ENCODE measurements around the gene PANK4. TPM values are rescaled to one million over a fixed set of nuclear protein-coding genes. Genes with fewer than 3 reads are reported as not detected.

PANK4 gene
- polyA plus RNA-seq, 1 donor (not counting 4 experiments of a cell fraction or from before 2014, with no cell fraction given): 14.5 TPM

DNA sequence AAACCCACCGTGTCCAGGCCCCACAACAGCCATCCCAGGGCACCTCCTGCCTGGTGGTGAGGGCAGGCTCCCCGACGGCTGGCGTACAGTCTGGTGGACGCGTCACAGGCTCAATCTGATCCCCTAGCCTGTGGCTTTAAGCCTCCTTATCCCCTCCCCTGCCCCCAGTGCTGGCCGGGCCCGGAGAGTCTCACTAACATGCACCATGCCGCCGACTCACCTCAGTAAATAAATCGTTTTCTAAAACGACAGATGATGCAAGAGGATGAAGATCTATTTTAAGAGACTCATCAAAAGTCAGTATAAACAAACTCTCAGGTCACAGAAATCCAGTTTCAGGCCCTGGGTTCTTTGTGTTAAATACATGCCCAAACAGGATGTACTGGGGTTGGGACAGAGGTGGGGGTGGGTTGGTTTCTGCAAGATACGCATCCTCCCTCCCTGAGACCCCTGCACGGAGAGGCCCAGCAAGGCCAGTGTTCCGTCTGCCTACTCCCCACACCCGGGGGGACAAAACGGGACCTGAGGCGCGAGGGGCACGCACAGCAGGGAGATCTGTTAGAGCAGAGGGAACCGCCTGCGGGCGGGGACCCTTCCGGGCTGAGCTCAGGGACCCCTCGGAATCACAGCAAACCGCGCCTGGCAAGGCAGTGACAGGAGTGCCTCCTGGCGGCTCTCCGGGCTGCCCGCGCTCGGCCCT lies 3.1 kb downstream of the PANK4 start:
- Histone ChIP-seq H2AFZ (ENCODE audit: control insufficient read depth, low read length) (no peak overlapping the region), H3K9me1 (ENCODE audit: control insufficient read depth, extremely low read depth, insufficient read depth, low read length) (no peaks in the 10 kb centered on the region), H3K4me1 (ENCODE audit: control insufficient read depth, extremely low read depth, insufficient read depth, low read length) (peaks cover 22% of the 10 kb centered on the region), H3K36me3 (ENCODE audit: control insufficient read depth in 2 of 2, extremely low read depth in 1 of 2, insufficient read depth in 2 of 2, low read length in 2 of 2) (peaks cover 19 to 22% of the 10 kb centered on the region in 2 experiments), H4K20me1 (ENCODE audit: control insufficient read depth, extremely low read depth, insufficient read depth, low read length) (peaks cover 3% of the 10 kb centered on the region), H3K27me3 (ENCODE audit: control insufficient read depth, extremely low read depth, insufficient read depth, low read length) (no peaks in the 10 kb centered on the region), H3K4me2 (ENCODE audit: control insufficient read depth, extremely low read depth, insufficient read depth, low read depth, low read length) (no peak overlapping the region), H3K9ac (ENCODE audit: control insufficient read depth, extremely low read depth, insufficient read depth, low read length) (no peak overlapping the region), H3K27ac (ENCODE audit: control insufficient read depth, insufficient read depth, low read length) (no peak overlapping the region), H3K79me2 (ENCODE audit: control insufficient read depth, insufficient read depth, low read length) (peaks cover 46% of the 10 kb centered on the region), H3K9me3 (ENCODE audit: control insufficient read depth, low read depth, low read length) (no peaks in the 10 kb centered on the region), H3K4me3 (ENCODE audit: control insufficient read depth in 2 of 3, extremely low read depth in 1 of 3, insufficient read depth in 2 of 3, low read depth in 1 of 3, low read length in 3 of 3) (no peak overlapping the region)
- DNase-seq (ENCODE audit: low read depth, low spot score): no peak
- no peak for TF ChIP-seq EZH2 (IDR thresholded peaks at IDR 0.05; ENCODE audit: low read length)
- TF ChIP-seq, protein P1, sequence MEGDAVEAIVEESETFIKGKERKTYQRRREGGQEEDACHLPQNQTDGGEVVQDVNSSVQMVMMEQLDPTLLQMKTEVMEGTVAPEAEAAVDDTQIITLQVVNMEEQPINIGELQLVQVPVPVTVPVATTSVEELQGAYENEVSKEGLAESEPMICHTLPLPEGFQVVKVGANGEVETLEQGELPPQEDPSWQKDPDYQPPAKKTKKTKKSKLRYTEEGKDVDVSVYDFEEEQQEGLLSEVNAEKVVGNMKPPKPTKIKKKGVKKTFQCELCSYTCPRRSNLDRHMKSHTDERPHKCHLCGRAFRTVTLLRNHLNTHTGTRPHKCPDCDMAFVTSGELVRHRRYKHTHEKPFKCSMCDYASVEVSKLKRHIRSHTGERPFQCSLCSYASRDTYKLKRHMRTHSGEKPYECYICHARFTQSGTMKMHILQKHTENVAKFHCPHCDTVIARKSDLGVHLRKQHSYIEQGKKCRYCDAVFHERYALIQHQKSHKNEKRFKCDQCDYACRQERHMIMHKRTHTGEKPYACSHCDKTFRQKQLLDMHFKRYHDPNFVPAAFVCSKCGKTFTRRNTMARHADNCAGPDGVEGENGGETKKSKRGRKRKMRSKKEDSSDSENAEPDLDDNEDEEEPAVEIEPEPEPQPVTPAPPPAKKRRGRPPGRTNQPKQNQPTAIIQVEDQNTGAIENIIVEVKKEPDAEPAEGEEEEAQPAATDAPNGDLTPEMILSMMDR (optimal IDR thresholded peaks at IDR 0.05 in 1 of 3, IDR thresholded peaks at IDR 0.05 in 1 of 3, conservative IDR thresholded peaks at IDR 0.05 in 1 of 3; ENCODE audit: extremely low read depth in 1 of 3, insufficient read depth in 2 of 3, low read length in 3 of 3): no peak
- no peak for FAIRE-seq
- dilution Hi-C loops (cut with MboI; ENCODE audit: extremely low pct_ligation_motif_present, low sequenced_read_pairs): no loop called here

DNA sequence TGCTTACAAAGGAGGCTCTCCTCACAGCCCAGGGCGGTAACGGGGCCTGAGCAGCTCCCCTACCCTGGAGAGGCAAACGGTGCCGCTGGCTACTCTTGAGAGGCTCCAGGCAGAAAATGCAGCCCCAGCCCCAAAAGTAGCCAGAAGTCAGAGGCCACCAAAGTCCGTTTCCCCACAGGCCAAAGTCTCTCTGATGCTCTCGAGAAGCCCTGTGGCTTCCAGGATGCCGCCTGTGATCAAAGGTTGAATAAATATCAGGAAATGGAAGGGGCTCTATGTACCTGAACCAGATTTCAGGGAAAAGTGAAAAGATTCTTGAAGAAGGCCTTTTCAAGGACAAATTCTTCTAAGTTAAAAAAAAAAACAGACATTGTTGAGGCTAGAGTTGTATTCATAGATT lies 4.2 kb downstream of the PANK4 start:
- peaks cover 16% of the 10 kb centered on the region for H3K4me1 ChIP-seq (ENCODE audit: control insufficient read depth, extremely low read depth, insufficient read depth, low read length)
- peaks cover 3% of the 10 kb centered on the region for H4K20me1 ChIP-seq (ENCODE audit: control insufficient read depth, extremely low read depth, insufficient read depth, low read length)
- H3K27ac ChIP-seq (ENCODE audit: control insufficient read depth, insufficient read depth, low read length): no peak overlapping the region
- H3K4me2 ChIP-seq (ENCODE audit: control insufficient read depth, extremely low read depth, insufficient read depth, low read depth, low read length): no peak overlapping the region
- no peaks in the 10 kb centered on the region for H3K9me3 ChIP-seq (ENCODE audit: control insufficient read depth, low read depth, low read length)
- peaks cover 46% of the 10 kb centered on the region for H3K79me2 ChIP-seq (ENCODE audit: control insufficient read depth, insufficient read depth, low read length)
- DNase-seq (ENCODE audit: low read depth, low spot score) (no peak), FAIRE-seq (no peak)
- peaks cover 26 to 29% of the 10 kb centered on the region in 2 experiments for H3K36me3 ChIP-seq (ENCODE audit: control insufficient read depth in 2 of 2, extremely low read depth in 1 of 2, insufficient read depth in 2 of 2, low read length in 2 of 2)
- H2AFZ ChIP-seq (ENCODE audit: control insufficient read depth, low read length): no peak overlapping the region
- dilution Hi-C loops (cut with MboI; ENCODE audit: extremely low pct_ligation_motif_present, low sequenced_read_pairs): no loop called here
- H3K9me1 ChIP-seq (ENCODE audit: control insufficient read depth, extremely low read depth, insufficient read depth, low read length): no peaks in the 10 kb centered on the region
- no peaks in the 10 kb centered on the region for H3K27me3 ChIP-seq (ENCODE audit: control insufficient read depth, extremely low read depth, insufficient read depth, low read length)
- no peak for TF ChIP-seq EZH2 (IDR thresholded peaks at IDR 0.05; ENCODE audit: low read length)
- TF ChIP-seq, protein P1 (optimal IDR thresholded peaks at IDR 0.05 in 1 of 3, IDR thresholded peaks at IDR 0.05 in 1 of 3, conservative IDR thresholded peaks at IDR 0.05 in 1 of 3; ENCODE audit: extremely low read depth in 1 of 3, insufficient read depth in 2 of 3, low read length in 3 of 3): no peak
- H3K9ac ChIP-seq (ENCODE audit: control insufficient read depth, extremely low read depth, insufficient read depth, low read length): no peak overlapping the region
- no peak overlapping the region for H3K4me3 ChIP-seq (ENCODE audit: control insufficient read depth in 2 of 3, extremely low read depth in 1 of 3, insufficient read depth in 2 of 3, low read depth in 1 of 3, low read length in 3 of 3)

Measured in keratinocyte (primary cell).